ENCODE results near the gene KIF4A. TPM values are rescaled to one million over a fixed set of nuclear protein-coding genes. Genes with fewer than 3 reads are reported as not detected.

Gene KIF4A
- polyA plus RNA-seq, 1 experiment = 10.8 TPM

DNA sequence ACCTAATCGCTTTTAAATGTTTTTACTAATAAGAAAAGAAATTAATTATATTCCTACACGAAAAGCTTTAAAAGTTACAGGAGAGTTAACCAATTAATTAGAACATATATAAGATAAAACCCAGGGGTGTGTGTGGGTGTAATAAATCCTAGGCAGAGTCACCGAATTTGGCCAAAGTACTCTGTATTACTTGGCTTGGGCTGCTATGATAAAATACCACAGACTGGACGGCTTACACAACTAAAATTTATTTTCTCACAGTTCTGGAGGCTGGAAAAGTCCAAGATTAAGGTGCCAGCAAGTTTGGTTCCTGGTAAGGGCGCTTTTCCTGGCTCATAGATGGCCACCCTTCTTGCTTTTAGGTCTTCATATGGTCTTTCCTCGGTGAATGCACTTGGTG, 45.0 kb upstream of the KIF4A start:
- DNase-seq (ENCODE audit: low read depth) = no peak
- TF ChIP-seq, protein P1, sequence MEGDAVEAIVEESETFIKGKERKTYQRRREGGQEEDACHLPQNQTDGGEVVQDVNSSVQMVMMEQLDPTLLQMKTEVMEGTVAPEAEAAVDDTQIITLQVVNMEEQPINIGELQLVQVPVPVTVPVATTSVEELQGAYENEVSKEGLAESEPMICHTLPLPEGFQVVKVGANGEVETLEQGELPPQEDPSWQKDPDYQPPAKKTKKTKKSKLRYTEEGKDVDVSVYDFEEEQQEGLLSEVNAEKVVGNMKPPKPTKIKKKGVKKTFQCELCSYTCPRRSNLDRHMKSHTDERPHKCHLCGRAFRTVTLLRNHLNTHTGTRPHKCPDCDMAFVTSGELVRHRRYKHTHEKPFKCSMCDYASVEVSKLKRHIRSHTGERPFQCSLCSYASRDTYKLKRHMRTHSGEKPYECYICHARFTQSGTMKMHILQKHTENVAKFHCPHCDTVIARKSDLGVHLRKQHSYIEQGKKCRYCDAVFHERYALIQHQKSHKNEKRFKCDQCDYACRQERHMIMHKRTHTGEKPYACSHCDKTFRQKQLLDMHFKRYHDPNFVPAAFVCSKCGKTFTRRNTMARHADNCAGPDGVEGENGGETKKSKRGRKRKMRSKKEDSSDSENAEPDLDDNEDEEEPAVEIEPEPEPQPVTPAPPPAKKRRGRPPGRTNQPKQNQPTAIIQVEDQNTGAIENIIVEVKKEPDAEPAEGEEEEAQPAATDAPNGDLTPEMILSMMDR (IDR thresholded peaks at IDR 0.05; ENCODE audit: insufficient read depth, low read depth, low read length) = no peak
- Histone ChIP-seq H3K36me3 (ENCODE audit: control insufficient read depth, insufficient read depth, low read length) (no peaks in the 10 kb centered on the region), H3K27me3 (ENCODE audit: control insufficient read depth, insufficient read depth, low read length) (no peaks in the 10 kb centered on the region), H3K4me3 (ENCODE audit: low read depth, low read length) (no peak overlapping the region)
- ChIA-PET POLR2A (no interaction called here), CTCF (no interaction called here)

DNA sequence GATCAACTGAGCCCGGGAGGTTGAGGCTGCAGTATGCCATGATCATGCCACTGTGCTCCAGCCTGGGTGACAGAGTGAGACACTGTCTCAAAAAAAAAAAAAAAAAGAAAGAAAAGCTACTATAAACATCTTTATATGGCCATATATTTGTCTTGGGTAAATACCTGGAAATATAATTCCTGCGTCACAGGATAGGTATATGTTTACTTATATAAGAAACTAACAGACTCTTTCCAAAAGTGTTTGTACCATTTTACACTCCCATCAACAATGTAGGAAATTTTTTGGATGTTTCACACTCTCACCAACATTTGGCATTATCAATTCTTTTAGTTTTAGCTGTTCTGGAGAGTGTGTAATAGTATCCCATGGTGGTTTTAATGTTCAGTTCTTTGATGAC, 42.7 kb upstream of the KIF4A start:
- H3K27me3 ChIP-seq (ENCODE audit: control insufficient read depth, insufficient read depth, low read length) = no peaks in the 10 kb centered on the region
- TF ChIP-seq, protein P1 (IDR thresholded peaks at IDR 0.05; ENCODE audit: insufficient read depth, low read depth, low read length) = no peak
- ChIA-PET POLR2A (no interaction called here), CTCF (no interaction called here)
- DNase-seq (ENCODE audit: low read depth) = no peak
- no peak overlapping the region for H3K4me3 ChIP-seq (ENCODE audit: low read depth, low read length)
- no peaks in the 10 kb centered on the region for H3K36me3 ChIP-seq (ENCODE audit: control insufficient read depth, insufficient read depth, low read length)

DNA sequence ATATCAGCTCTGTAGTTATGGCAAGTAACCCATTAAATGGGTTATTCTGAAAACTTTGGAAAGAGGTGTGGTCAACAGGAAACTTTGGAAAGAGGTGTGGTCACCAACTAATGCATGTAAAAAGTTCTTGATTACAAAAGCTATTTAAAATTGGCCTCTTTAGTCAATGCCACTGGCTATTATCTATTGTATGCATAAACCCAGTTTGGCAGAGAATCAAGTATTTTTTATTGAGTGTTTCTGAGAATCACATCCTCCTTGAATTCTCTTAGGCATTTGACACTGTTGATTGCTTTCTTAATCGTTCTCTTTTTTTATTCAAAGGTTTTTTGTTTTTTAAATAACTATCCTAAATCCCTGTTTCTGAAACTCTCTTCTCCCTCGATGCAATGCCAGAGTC, 37.4 kb upstream of the KIF4A start:
- CTCF ChIA-PET = interaction anchor here (1.2 kb wide), 1 partner anchor 10 kb away, joined by 3 read pairs; no protein-coding TSS in a partner anchor
- POLR2A ChIA-PET = no interaction called here
- TF ChIP-seq, protein P1 (IDR thresholded peaks at IDR 0.05; ENCODE audit: insufficient read depth, low read depth, low read length) = no peak
- H3K4me3 ChIP-seq (ENCODE audit: low read depth, low read length) = no peak overlapping the region
- H3K27me3 ChIP-seq (ENCODE audit: control insufficient read depth, insufficient read depth, low read length) = no peaks in the 10 kb centered on the region
- no peak for DNase-seq (ENCODE audit: low read depth)
- H3K36me3 ChIP-seq (ENCODE audit: control insufficient read depth, insufficient read depth, low read length) = no peaks in the 10 kb centered on the region

DNA sequence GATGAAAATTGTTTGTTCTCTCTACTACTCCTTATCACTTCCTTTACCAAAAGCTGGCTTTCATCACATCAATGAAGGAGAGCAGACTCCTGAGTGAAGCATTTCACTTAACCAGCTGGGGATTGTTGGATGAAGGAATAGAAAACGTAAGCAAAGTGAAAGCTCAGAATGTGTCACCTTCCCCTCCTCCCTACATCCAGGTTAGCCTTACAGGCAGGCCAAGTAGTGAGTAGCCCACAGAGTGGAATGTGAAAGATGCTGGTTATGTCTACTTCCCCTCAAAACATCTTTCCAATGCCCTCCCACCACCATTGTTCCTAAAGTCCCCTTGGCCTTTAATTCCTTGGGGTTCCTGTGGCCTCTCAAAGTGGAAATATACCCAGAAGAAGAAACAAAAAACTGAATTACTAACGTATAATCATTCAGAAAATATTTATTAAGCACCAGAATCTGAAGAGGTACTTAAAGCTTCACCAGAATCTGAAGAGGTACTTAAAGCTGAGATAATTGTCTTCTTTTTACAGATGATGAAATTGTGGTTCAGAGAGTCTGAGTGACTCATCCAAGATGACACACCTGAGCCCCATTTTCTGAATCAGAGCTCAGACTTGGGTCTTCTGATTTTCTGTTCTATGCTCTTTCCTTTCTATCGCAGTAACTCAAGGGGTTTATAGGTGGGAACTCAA, 36.4 kb upstream of the KIF4A start:
- Histone ChIP-seq H3K36me3 (ENCODE audit: control insufficient read depth, insufficient read depth, low read length) (no peaks in the 10 kb centered on the region), H3K27me3 (ENCODE audit: control insufficient read depth, insufficient read depth, low read length) (no peaks in the 10 kb centered on the region), H3K4me3 (ENCODE audit: low read depth, low read length) (no peak overlapping the region)
- DNase-seq (ENCODE audit: low read depth) = no peak
- TF ChIP-seq, protein P1 (IDR thresholded peaks at IDR 0.05; ENCODE audit: insufficient read depth, low read depth, low read length) = no peak
- CTCF ChIA-PET = interaction anchor here (1.2 kb wide), 1 partner anchor 9 kb away, joined by 3 read pairs; no protein-coding TSS in a partner anchor
- POLR2A ChIA-PET = no interaction called here

DNA sequence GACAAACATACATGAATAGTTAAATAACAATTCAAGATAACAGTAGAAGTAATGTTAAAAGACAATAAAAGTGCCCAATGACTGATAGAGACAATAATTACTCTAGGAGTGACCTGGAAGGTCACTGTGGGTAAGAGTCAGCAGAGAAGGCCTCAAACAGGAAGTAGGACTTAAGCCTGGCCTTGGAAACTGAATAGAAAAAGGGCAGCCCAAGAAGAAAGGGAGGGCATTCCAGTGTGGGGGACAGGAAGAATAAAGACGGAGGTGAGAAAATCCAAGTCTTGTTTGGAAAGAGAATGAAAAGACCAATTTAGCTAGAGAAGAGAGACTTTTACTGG, 35.9 kb upstream of the KIF4A start:
- TF ChIP-seq, protein P1 (IDR thresholded peaks at IDR 0.05; ENCODE audit: insufficient read depth, low read depth, low read length) = no peak
- no peaks in the 10 kb centered on the region for H3K27me3 ChIP-seq (ENCODE audit: control insufficient read depth, insufficient read depth, low read length)
- DNase-seq (ENCODE audit: low read depth) = no peak
- POLR2A ChIA-PET = no interaction called here
- no peaks in the 10 kb centered on the region for H3K36me3 ChIP-seq (ENCODE audit: control insufficient read depth, insufficient read depth, low read length)
- no peak overlapping the region for H3K4me3 ChIP-seq (ENCODE audit: low read depth, low read length)
- CTCF ChIA-PET = no interaction called here
